ENCODE measurements around the gene IL17C. TPM values are rescaled to one million over a fixed set of nuclear protein-coding genes. Genes with fewer than 3 reads are reported as not detected.

Gene IL17C
- total and polyA plus RNA-seq, 8 donors = 0.87 to 1.2 TPM; not detected in 6

DNA sequence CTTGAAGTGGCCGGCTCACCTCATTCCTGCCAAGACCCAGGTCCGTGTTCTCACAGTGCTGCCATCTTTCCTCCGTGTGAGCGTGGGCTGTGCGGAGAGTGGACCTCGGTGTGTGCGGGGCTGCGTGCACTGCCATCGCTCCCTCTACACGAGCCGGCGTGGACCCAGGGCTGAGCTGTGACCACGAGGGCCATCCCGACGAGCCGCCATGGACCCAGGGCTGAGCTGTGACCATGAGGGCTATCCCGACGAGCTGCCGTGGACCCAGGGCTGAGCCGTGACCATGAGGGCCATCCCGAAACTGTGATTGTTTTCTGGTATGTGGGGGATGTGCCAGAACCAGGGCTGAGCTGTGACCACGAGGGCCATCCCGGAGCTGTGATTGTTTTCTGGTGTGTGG lies 33.4 kb downstream of the IL17C start:
- 85 to 94% (median 91%) methylated on average over 18 to 23 of the region's 23 CpGs for WGBS, 5 donors
- Histone ChIP-seq H3K36me3 (peaks cover 0 to 17% (median 10%) of the 10 kb centered on the region in 4 donors), H3K27ac (no peak overlapping the region), H3K4me1 (no peaks in the 10 kb centered on the region), H3K27me3 (no peaks in the 10 kb centered on the region), H3K9me3 (no peaks in the 10 kb centered on the region), H3K4me3 (no peak overlapping the region)
- intact Hi-C loops (cut with DNase I; ENCODE audit: low total_unique reads) = no loop called here
- TF ChIP-seq CTCF (IDR thresholded peaks at IDR 0.05) = no peak
- TF ChIP-seq POLR2A (IDR thresholded peaks at IDR 0.05) = no peak
- no peak for TF ChIP-seq POLR2AphosphoS5 (IDR thresholded peaks at IDR 0.05)
- TF ChIP-seq EP300 (IDR thresholded peaks at IDR 0.05) = no peak
- no peak for DNase-seq

- Histone ChIP-seq H3K36me3 (peaks cover 3 to 24% (median 11%) of the 10 kb centered on the region in 4 donors), H3K4me3 (no peak overlapping the region), H3K27ac (no peak overlapping the region), H3K4me1 (no peaks in the 10 kb centered on the region), H3K9me3 (no peaks in the 10 kb centered on the region), H3K27me3 (peaks cover 0 to 6% (median 0%) of the 10 kb centered on the region in 3 donors)
- TF ChIP-seq EP300 (IDR thresholded peaks at IDR 0.05) = no peak
- TF ChIP-seq POLR2A (IDR thresholded peaks at IDR 0.05) = no peak
- 46 to 66% (median 63%) methylated on average over 7 to 11 of the region's 11 CpGs for WGBS, 5 donors
- intact Hi-C loops (cut with DNase I; ENCODE audit: low total_unique reads) = no loop called here
- DNase-seq = no peak
Observed at GRCh38 chr16:88672776-88673175, 34.4 kb downstream of the IL17C start.

- H3K4me3 ChIP-seq = no peak overlapping the region
- H3K9me3 ChIP-seq = no peaks in the 10 kb centered on the region
- intact Hi-C loops (cut with DNase I; ENCODE audit: low total_unique reads) = no loop called here
- TF ChIP-seq CTCF (IDR thresholded peaks at IDR 0.05) (no peak), POLR2AphosphoS5 (IDR thresholded peaks at IDR 0.05) (no peak), EP300 (IDR thresholded peaks at IDR 0.05) (no peak), POLR2A (IDR thresholded peaks at IDR 0.05) (no peak)
- H3K27ac ChIP-seq = no peak overlapping the region
- no peak for DNase-seq
- H3K36me3 ChIP-seq = peaks cover 5 to 27% (median 13%) of the 10 kb centered on the region in 4 donors
- WGBS, 5 donors = 83 to 92% (median 88%) methylated on average over 19 of the region's 19 CpGs
- H3K27me3 ChIP-seq = peaks cover 0 to 16% (median 0%) of the 10 kb centered on the region in 3 donors
- H3K4me1 ChIP-seq = peaks cover 0 to 5% (median 0%) of the 10 kb centered on the region in 4 donors
Observed at GRCh38 chr16:88673716-88674379, 35.5 kb downstream of the IL17C start.

DNA sequence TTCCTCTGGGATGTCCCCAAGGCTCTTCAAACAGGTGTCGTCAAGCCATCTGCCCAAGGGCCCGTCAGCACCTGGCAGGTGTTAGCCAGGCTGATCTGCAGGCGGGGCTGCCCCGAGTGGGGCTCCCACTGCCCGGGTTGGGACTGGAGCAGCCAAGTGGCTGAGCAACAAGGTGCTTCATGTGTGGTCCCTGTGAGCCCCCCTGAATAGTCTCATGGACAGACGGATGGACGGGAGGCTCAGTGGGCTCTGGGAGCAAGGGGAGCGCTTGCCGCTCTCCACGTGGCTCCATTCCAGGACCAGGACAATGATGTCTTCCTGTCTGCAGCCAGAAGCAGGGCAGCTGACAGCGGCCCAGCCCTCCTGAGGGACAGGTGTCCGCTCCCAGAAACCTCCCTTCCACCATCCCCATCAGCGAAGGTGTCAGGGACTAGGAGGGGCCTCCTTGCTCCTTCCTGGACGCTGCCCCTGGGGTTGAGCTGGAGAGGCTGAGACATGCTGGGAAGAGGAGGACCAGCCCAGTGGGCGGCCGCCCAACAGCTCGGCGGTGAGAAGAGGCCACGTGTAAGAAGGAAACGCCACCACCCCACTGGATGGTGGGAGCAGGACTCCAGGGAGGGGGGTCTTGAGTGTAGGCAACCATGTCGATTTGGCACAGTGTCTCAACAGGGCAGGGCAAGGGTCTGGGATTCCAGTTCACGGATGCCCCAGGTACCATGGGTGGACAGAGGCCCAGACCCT lies 38.3 kb downstream of the IL17C start:
- no peak for DNase-seq
- H3K36me3 ChIP-seq = peaks cover 5 to 27% (median 13%) of the 10 kb centered on the region in 4 donors
- H3K9me3 ChIP-seq = no peaks in the 10 kb centered on the region
- peaks cover 0 to 11% (median 9%) of the 10 kb centered on the region in 4 donors for H3K4me1 ChIP-seq
- WGBS, 5 donors = 70 to 88% (median 85%) methylated on average over 14 to 22 of the region's 22 CpGs
- no peak overlapping the region for H3K27ac ChIP-seq
- peaks cover 0 to 34% (median 12%) of the 10 kb centered on the region in 3 donors for H3K27me3 ChIP-seq
- H3K4me3 ChIP-seq = no peak overlapping the region
- TF ChIP-seq CTCF (IDR thresholded peaks at IDR 0.05) (no peak), EP300 (IDR thresholded peaks at IDR 0.05) (no peak)
- intact Hi-C loops (cut with DNase I; ENCODE audit: low total_unique reads) = no loop called here
